HG03565 (cell line): ENCODE data around the gene ING5.
"Not testable (repeated sequence)": the region's sequence is repeated elsewhere in the genome, so short reads cannot be mapped to it uniquely, and the experiment has no call there.

Experiments
- ATAC-seq: cut with Tn5 transposase; IDR thresholded peaks from one replicate; pipeline ENCODE4 v1.9.1; 2021; ENCODE audit warnings: mild to moderate bottlenecking, moderate library complexity; ENCODE audit not compliant: unreplicated experiment

The ING5 gene

GRCh38 chr2:241736111-241736510, 34.3 kb downstream of the ING5 start:
- ATAC-seq = no peak

GRCh38 chr2:241738040-241738686, 36.3 kb downstream of the ING5 start:
- no peak for ATAC-seq

- no peak for ATAC-seq
Observed at GRCh38 chr2:241739177-241739576, 37.3 kb downstream of the ING5 start.

GRCh38 chr2:241739651-241740050, 37.8 kb downstream of the ING5 start:
- ATAC-seq = no peak

- ATAC-seq = no peak
Observed at GRCh38 chr2:241741016-241741415, 39.2 kb downstream of the ING5 start.

- ATAC-seq = no peak
Observed at GRCh38 chr2:241742320-241742939, 40.6 kb downstream of the ING5 start.

GRCh38 chr2:241743008-241743407, 41.2 kb downstream of the ING5 start:
- not testable (repeated sequence) for ATAC-seq

- no peak for ATAC-seq
Observed at GRCh38 chr2:241743620-241744019, 41.8 kb downstream of the ING5 start.

GRCh38 chr2:241744028-241744754, 42.4 kb downstream of the ING5 start:
- no peak for ATAC-seq

GRCh38 chr2:241745276-241745675, 43.4 kb downstream of the ING5 start:
- no peak for ATAC-seq

- ATAC-seq = no peak
Observed at GRCh38 chr2:241746084-241746483, 44.2 kb downstream of the ING5 start.

- ATAC-seq = no peak
Observed at GRCh38 chr2:241748468-241749256, 46.8 kb downstream of the ING5 start.

- no peak for ATAC-seq
Observed at GRCh38 chr2:241750076-241750840, 48.4 kb downstream of the ING5 start.

- no peak for ATAC-seq
Observed at GRCh38 chr2:241751152-241751551, 49.3 kb downstream of the ING5 start.

- no peak for ATAC-seq
Observed at GRCh38 chr2:241751776-241752175, 49.9 kb downstream of the ING5 start.

- no peak for ATAC-seq
Observed at GRCh38 chr2:241752253-241752652, 50.4 kb downstream of the ING5 start.

- no peak for ATAC-seq
Observed at GRCh38 chr2:241752689-241753276, 50.9 kb downstream of the ING5 start.

- ATAC-seq = no peak
Observed at GRCh38 chr2:241753493-241753892, 51.7 kb downstream of the ING5 start.

GRCh38 chr2:241754042-241754441, 52.2 kb downstream of the ING5 start:
- no peak for ATAC-seq

- ATAC-seq = no peak
Observed at GRCh38 chr2:241755166-241755565, 53.3 kb downstream of the ING5 start.
